Stimulated activated CD8-positive, alpha-beta memory T cell treated with anti-CD3 and anti-CD28 coated beads, Interleukin-12 subunit alpha, Interleukin-12 subunit beta, amount 100 ng/mL, for 1 hour (primary cell): ENCODE results near the gene NECAP2.
"Not testable (repeated sequence)": the region's sequence is repeated elsewhere in the genome, so short reads cannot be mapped to it uniquely, and the experiment has no call there.

Source experiments
- DNase-seq: peaks from one replicate; pipeline ENCODE4 v3.0.0-alpha.2; 2020; ENCODE audit warnings: low read depth

The NECAP2 gene

DNA sequence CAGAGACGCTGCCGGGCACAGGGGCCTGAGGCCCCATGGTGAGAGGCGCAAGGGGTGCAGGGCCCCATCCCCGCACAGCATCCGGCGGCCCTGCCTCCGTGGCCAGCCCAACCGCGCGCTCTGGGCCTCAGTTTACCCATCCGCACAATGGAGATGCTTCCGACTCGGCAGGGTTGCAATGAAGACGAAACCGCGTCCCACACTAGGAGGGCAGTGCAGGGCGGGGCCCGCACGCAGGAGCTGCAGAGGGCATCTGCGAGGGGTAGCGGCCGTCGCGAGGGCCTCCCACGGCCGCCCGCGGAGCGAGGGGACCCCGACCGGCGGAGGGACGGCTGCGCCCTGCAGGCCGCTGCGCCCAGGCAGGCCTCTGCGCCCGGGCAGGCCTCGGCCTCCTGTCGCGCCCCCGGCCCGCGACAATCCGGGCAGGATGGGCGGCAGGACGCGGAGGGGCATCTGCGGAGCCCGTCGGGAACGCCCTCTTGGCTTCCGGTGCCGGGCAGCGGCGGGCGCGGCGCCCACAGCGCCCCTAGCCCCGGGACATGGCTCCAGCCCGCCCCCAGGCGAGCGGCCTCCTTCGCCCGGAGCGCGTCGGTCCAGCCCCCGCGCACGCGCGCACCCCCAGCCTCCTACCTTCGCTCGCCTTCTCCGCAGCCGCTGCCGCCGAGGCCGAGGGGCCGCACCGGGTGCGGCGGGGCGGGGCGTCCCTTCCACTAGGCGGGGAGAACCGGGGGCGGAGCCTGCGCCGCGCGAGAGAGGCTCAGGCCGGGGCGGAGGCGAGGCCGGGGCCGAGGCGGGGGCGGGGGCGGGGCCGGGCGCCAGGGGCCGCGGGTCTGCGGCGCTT, 58.3 kb downstream of the NECAP2 start:
- DNase-seq = peak; percentile 73

DNA sequence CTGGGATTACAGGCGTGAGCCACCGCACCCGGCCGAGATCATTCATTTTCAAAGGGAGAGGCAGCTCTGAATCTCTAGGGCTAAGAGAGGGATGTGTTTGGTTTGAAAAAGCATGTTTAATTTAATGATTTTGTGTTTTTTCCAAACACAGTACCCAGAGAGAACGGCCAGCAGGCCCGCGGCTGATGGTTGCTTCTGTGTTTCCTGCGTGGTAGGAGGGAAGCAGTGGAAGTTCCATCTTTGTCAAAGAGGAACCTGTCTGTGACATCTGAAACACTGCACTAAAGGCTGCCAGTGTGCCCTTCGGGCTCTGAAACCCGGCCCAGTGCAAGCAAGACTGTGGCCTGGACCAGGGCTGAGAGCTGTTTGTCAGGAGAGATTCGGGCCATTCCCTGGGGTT, 59.9 kb downstream of the NECAP2 start:
- not testable (repeated sequence) for DNase-seq

DNA sequence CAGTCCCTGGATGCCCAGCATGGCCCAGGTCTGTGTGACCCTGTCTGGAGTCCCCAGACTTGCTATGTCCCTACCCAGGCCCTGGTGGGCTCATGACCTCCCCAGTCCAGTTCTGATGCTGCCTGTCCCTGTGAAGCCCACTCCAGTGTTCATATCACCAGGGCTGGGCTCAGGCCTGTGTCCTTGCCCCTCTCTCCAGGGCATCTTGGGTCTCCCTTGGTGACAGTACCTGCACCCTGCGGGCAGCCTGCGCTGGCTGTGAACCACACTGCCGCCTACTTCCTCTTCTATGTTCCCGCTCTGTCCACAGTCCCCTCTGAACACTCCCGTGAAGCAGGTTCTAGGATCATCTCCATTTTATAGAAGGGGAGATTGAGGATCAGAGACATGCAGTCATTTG, 60.5 kb downstream of the NECAP2 start:
- DNase-seq = not testable (repeated sequence)

DNA sequence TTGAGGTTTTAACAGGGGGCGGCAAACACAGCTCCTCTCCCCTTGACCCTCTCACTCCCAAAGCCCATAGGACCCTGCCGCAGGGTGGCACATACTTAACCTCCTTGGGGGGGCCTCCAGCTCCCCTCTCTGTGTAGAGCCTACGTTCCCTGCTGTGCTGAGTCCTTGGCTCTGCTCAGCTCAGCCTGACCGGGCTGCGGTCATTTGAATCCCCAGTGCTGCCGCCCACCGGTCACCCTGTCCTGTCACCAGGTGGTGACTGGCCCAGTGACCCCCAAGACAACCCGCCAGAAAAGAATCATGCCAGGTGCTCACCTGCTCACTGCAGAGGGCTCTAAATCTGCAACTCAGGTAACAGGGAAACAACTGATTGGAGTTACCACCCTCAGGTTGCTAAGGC, 60.9 kb downstream of the NECAP2 start:
- not testable (repeated sequence) for DNase-seq

DNA sequence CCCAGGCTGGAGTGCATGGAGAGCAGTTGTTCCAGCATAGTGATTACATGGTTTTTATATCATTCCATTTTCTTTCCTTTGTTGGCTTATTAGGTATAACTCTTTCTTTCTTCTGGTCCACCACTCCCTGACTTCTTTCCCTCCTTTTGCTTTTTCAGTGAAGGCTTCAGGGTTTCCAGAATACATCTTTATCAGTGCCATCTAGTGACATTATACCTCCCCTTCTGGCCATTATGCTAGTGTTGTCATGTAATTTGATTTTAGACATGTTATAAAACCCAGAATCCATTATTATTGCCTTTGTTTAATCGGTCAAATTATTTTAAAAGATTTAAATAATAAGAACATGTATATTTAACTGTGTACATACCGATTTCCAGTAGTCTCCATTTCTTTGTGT, 63.0 kb downstream of the NECAP2 start:
- no peak for DNase-seq

DNA sequence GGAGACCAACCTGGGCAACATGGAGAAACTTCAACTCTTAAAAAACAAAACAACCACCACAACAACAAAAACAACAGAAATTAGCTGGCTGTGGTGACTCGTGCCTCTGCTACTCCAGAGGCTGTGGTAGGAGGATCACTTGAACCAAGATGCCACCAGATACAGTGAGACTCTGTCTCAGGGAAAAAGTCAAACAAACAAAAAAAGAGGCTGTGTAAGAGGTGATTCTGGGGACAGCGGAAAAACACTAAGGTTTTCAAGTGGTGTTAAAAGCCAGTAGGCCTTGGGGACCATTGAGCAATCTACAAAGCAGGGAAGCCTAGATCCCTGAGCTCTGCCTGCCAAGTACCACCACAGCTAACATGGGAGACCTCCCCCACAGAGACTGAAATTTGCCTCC, 65.3 kb downstream of the NECAP2 start:
- not testable (repeated sequence) for DNase-seq

DNA sequence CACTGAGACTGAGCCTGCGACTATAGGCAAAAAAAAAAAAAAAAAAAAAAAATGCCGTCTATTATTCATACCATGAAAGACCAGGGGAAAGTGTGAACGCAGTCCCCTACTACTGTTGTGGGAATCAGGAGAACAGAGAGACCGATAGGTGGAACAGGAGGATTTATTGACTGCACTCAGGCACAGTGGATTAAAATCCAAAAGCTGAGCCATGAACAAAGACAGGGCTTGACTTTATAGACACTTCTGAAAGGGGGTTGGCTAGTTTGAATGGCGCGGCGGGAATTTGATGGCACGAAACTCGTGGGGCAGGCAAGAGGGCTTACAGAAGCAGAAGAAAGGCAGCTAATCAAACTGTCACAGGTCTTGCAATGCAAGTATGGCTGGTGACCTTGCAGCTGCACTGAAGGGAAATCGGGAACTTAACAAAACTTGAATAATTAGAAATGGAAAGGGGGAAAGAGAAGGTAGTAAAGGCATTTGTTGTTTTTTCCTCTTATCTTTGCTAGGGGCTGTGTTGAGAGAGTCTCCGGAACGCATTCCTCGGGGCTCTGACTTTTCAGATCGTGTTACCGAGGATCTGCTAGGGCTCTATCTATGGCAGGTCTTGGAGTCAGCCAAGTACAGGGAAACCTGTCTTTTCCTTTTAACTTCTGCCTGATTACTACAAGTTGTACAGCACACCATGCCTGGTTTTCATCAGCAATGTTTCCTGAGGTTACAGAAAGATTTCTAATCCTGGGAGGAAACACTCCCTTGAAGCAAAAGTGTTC, 66.0 kb downstream of the NECAP2 start:
- DNase-seq = not testable (repeated sequence)

DNA sequence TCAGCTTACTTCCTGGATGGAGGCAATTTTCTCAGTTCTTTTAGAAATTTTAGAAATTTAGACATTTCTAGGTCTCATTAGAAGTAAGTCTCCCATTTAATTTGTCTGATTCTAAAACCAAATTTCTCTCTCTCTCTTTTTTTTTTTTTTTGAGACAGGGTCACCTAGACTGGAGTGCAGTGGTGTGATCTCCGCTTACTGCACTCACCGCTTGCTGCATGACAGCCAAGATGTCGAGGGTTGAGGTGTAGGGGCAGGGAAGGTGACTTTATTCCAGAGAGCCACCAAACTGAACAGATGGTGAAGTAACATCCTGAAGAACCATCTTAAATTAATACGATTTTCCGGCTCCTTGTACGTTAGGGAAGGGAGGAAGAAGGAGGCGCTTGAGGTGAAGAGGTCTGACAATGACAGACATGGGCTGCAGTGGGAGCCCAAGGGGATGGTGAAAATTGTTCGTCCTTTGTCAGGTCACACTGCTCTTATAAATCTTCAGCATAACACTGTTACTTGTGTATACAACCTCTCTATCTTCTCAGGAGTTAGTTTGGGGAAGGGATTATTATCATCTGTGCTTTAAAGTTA, 68.4 kb downstream of the NECAP2 start:
- not testable (repeated sequence) for DNase-seq
